Brain microvascular endothelial cell (primary cell): ENCODE data around the gene CYP26A1.

Experiments used
- DNase-seq: peaks from one replicate; pipeline ENCODE4 v3.0.0-alpha.2; 2020
- H3K27ac ChIP-seq: fragments of 250-450 bp; sonication (Bioruptor Pico); 2 replicates; pipeline ENCODE4 v1.5.1; 2020; ENCODE audit warnings: mild to moderate bottlenecking, moderate library complexity
- H3K27me3 ChIP-seq: fragments of 250-450 bp; sonication (Bioruptor Pico); replicated peaks from 2 replicates; pipeline ENCODE4 v1.5.1; 2020; ENCODE audit warnings: mild to moderate bottlenecking
- H3K36me3 ChIP-seq: fragments of 250-450 bp; sonication (Bioruptor Pico); replicated peaks from 2 replicates; pipeline ENCODE4 v1.5.1; 2020; ENCODE audit warnings: mild to moderate bottlenecking
- H3K4me3 ChIP-seq: 2 replicates; pipeline ENCODE4 v1.5.1; 2011; ENCODE audit warnings: low read depth, mild to moderate bottlenecking, control low read depth, low read length, moderate library complexity
- in situ Hi-C: cut with HindIII; loops from 2 replicates; pipeline ENCODE4 v1.10.0; 2017; ENCODE audit warnings: low sequenced_read_pairs, low pct_ligation_motif_present
- TF ChIP-seq, protein P1 (sequence below): IDR thresholded peaks from 2 replicates; pipeline ENCODE4 v1.5.1; 2011; ENCODE audit warnings: low read depth, mild to moderate bottlenecking, moderate library complexity, low read length, control low read depth, inconsistent platforms; ENCODE audit errors: missing control alignments

CYP26A1 gene

DNA sequence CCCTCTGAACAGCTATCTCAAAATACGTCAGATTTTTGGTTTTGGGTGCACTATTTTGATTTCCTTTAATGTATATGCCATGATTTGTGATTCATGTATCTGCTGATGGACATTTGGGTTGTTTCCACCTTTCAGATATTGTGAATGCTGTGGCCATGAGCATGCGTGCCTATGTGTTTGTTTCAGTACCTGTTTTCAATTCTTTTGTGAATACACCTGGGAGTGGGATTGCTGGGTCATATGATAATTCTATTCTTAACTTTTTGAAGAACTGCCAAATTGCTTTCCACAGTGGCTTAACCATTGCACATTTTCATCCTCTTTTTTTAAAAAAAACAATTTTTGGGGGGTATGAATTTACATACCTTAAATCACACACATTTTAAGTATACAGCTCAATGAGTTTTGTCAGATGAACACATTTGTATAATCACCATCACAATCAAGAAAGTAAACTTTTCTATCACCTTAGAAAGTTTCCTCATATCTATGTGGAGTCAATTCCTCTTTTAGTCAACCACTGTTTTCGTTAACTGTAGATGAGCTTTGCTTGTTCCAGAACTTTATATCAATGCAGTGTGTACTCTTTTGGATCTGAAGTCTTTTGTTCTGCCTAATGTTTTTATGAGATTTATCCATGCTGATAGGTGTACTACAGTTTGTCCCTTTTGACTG is 36.9 kb downstream of the CYP26A1 start:
- Histone ChIP-seq H3K27ac (no peak overlapping the region), H3K4me3 (no peak overlapping the region), H3K27me3 (no peaks in the 10 kb centered on the region), H3K36me3 (no peaks in the 10 kb centered on the region)
- TF ChIP-seq, protein P1, sequence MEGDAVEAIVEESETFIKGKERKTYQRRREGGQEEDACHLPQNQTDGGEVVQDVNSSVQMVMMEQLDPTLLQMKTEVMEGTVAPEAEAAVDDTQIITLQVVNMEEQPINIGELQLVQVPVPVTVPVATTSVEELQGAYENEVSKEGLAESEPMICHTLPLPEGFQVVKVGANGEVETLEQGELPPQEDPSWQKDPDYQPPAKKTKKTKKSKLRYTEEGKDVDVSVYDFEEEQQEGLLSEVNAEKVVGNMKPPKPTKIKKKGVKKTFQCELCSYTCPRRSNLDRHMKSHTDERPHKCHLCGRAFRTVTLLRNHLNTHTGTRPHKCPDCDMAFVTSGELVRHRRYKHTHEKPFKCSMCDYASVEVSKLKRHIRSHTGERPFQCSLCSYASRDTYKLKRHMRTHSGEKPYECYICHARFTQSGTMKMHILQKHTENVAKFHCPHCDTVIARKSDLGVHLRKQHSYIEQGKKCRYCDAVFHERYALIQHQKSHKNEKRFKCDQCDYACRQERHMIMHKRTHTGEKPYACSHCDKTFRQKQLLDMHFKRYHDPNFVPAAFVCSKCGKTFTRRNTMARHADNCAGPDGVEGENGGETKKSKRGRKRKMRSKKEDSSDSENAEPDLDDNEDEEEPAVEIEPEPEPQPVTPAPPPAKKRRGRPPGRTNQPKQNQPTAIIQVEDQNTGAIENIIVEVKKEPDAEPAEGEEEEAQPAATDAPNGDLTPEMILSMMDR = no peak
- in situ Hi-C loops = loop anchor here (25.0 kb wide), 1 partner anchor 177 kb away; no protein-coding TSS in a partner anchor
- DNase-seq = no peak

DNA sequence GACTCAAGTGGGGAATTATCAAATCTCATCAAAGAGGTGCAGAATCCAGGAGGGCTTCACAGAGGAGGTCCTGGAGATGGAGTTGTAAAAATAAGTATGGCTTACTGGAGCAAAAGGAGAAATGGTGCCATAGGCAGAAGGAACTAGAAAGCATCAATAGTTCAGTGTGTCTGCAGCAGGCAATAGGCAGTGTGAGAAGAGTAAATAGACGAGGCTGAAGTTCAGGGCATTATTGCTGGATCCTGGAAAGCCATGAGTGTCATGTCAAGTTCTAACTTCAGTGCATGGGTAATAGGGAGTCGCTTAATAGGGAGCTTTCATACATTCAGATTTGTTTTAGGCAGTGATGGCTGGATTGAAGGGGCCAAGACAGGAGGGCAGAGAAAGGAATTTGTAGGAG is 39.3 kb downstream of the CYP26A1 start:
- H3K27me3 ChIP-seq = no peaks in the 10 kb centered on the region
- in situ Hi-C loops = loop anchor here (25.0 kb wide), 1 partner anchor 174 kb away; no protein-coding TSS in a partner anchor

DNA sequence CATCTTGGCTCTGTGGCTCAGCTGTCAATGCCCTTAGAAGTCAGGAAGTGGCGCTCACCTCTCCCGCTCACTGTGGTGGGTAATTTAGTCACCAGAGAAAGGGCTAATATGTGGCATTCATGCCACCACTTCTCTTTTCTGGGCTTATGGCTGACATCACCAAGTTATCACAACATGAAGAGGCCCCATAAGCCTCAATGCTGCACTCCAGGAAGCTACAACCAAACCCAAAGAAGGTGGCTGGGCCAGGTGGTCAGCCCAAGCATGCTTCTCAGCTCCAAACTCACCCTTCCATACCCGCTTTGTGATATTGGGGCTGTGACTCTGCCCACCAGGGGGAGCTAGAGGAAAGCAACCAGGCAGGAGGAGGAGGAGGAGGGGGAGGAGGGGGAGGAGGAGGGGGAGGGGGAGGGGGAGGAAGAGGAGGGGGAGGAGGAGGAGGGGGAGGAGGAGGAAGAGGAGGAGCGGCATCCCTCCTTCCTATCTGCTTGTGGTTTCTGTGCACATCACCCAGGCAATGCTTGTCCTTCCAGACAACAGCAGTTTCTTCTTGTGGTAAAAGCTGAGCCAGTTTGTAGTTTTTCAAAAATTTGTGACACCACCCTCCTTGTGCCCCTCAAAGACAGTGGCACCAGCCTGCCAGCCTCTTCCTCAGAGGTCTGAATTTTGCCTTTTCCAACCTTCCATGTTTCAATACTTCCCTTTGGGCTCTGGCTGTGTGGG is 42.1 kb downstream of the CYP26A1 start:
- TF ChIP-seq, protein P1 = peak; percentile 71
- Histone ChIP-seq H3K36me3 (no peaks in the 10 kb centered on the region), H3K4me3 (no peak overlapping the region), H3K27me3 (no peaks in the 10 kb centered on the region), H3K27ac (no peak overlapping the region)
- peak; percentile 37 for DNase-seq
- in situ Hi-C loops = loop anchor here (25.0 kb wide), 1 partner anchor 171 kb away; no protein-coding TSS in a partner anchor

More for the DNA sequence above, 39.3 kb downstream of the CYP26A1 start:
- TF ChIP-seq, protein P1 = no peak
- H3K4me3 ChIP-seq = no peak overlapping the region
- H3K36me3 ChIP-seq = no peaks in the 10 kb centered on the region
- no peak for DNase-seq
- H3K27ac ChIP-seq = no peak overlapping the region

DNA sequence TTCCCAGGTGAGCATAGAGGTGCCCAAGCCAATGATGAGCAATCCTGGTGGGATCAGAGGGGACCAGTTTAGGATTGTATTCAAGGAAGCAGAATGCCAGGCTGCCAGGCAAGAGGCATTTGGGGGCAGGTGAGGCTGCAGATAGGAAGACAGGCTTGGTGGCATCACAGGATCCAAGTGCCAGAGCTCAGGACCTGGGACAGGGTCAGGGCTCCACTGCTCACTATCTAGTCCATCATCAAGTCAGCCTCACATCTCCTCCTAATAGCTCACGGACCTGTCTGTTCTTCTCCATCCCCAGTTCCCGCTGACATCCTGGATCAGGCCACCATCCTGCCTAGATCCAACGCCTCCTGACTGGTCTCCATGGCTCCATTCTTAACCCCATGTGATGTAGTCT is 47.6 kb downstream of the CYP26A1 start:
- Histone ChIP-seq H3K27me3 (no peaks in the 10 kb centered on the region), H3K4me3 (no peak overlapping the region), H3K27ac (no peak overlapping the region), H3K36me3 (no peaks in the 10 kb centered on the region)
- DNase-seq = no peak
- TF ChIP-seq, protein P1 = no peak
- in situ Hi-C loops = loop anchor here (25.0 kb wide), 1 partner anchor 166 kb away; no protein-coding TSS in a partner anchor

- no peaks in the 10 kb centered on the region for H3K36me3 ChIP-seq
- H3K27ac ChIP-seq = no peak overlapping the region
- TF ChIP-seq, protein P1 = no peak
- no peaks in the 10 kb centered on the region for H3K27me3 ChIP-seq
- DNase-seq = no peak
- no peak overlapping the region for H3K4me3 ChIP-seq
- in situ Hi-C loops = loop anchor here (25.0 kb wide), 1 partner anchor 164 kb away; no protein-coding TSS in a partner anchor
Measured at GRCh38 chr10:93123766-93124165, 50.1 kb downstream of the CYP26A1 start.
